ENCODE data around the gene FAM234B.
A peak's percentile ranks its signal among the peaks of the same experiment; 100 is the strongest.

The FAM234B gene

DNA sequence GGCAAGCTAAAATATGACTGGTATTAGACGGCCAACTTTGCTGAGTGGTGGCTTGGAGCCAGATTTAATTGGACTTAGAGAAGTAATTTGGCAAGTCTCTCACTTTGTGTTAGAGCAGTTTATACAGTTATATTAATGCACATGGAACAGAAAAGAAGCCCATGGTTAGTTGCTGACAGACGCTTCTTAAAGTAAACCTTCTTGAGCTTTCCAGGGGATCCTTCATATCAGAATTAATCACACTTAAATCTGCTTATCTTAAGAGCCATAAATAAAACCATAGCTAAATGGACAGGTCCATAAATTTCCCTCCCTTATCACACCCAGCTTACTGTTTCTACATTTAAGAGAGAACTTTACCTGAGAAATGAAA, 49.7 kb downstream of the FAM234B start:
- DNase-seq = no peak

DNA sequence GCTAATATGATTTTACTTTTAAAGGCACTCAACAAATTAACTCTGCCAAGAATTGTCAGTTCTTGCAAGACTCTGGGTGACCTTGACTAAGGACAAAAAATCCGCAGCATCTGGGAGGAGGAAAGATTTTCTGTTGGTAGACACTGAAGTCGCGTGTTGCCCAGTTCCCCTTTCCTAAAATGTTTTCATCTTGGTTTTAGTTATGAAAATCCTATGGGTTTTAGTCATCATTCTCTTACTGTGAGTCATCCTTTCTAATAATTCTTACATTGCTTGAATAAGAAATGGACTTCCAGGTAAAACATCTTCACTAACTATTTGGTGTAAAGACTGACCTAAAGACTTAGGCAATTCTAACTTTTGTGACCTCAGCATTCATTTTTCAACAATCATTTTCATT, 50.2 kb downstream of the FAM234B start:
- peak in 1 of 2 experiments; percentile 17 for DNase-seq

DNA sequence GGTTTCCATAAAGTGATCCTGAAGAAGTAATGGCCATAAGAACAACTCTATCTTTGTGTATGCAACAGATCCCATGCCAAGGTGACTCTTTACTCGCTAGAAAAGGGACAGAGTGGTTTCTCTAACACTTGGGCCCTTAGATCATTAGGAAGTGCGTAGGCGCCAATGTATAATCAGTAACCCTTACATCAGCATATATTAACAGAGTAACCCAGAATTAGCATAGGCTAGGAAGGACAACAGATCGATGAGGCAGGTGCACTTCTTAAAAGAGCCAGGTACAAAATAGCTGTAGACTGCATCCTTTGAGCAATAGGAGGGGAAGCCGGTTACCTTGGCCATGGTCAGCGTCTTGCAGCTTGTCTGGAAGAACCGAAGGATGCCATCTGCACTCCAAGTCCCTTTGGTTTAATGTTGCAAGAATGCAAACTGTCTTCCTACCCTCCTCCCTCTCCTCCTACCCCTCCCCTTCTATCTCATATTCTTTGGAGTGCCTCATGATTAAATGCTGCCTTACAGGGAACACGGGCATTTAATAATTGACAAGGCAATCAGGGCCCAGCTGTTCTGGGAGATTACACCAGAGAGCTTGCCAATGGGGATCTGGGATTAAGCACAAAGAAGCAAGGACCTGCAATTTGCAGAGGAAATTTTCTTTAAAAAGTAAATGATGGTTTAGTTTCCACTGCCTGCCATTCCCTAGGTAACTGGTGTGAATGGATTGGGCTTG, 51.2 kb downstream of the FAM234B start:
- DNase-seq = no peak

DNA sequence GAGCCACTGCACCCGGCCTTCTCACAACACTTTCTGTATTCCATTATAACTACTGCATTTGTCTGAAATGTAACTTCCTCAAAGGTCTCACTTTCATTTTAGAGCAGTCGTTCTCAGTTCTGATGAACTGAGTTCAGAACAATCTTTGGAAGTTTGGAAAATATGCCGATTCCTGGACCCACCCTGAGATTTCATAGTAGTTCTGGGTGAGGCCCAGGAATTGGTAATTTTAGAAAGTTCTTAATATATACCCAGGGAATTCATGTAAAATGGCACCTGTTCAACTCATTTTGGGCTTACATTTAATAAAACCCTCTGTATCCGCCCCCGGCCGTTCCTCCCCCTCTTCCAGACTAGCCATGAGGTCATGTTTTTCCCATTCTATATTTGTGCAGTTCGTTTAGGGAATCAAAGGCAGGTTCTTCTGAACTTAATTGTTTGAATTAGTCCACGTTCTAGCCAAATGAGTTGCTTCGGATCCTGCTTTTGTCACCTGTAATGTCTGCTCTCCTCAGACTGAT, 53.4 kb downstream of the FAM234B start:
- DNase-seq = no peak

DNA sequence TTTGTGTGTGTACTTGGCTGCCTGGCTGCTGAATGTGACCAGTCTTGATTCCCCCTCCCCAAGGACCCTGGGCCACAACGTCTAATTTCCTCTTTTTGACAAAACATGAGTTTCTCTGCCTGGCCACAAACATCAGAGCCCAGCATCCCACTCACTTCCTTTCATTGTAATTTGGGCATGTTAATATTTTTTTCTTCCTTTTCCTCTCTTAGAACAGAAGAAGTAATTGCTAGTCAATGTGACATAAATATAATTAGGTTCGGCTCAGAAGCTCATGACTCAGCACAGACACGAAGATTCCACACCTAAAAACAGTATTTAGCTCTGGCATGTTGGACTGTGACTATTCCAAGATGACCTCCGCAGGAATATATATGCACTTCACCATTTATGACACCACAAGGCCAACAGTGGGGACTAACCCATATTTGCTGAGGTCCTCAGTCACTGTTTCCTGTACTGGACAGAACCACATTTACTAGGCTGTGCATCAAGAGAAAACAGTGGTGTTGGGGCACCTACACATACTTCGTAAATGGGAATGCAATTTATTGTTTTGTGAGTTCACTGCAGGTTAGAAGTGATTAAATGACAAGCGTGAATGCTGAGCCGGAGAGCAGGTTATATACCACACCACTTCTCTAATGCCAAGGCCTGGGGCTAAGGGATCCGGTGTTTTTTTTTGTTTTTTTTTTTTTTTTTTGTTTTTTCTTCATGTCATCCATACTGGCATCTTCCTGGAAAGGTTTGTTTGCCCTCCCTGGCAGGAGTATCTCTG, 55.1 kb downstream of the FAM234B start:
- peak; percentile 53 to 63 for DNase-seq

DNA sequence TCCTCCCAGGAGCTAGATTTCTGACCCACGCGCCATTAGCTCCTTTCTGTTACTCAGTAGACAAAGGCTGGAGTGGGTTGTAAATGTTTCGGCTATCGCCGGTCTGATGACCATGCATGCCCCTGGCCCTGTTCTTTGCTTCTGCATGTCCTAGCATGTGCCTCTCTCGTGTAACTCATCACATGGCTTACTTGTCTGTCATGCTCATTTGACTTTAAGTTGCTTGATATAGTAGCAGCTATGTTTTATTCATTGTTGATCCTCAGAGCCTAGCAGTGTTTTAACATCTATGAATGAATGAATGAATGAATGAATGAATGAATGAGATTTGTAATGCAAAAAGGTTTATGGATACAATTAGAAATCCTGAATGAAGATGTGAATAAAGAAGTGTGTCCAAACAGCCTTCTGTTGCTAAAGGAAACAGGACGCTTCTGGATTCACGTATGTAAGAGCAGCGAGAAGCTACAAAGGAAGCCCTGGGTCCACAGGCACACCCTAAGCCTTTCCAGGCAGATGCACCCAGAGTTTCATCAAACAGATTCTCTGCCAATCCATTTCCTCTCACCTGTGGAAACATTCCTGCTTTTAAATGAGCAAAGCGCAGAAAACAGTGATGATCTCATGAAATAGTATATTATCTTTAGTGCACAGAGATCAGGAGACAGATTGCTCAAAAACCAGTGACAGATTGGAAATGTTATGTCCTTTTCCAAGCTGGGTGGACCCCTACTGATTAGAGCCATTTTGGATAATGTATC, 55.8 kb downstream of the FAM234B start:
- DNase-seq = no peak

DNA sequence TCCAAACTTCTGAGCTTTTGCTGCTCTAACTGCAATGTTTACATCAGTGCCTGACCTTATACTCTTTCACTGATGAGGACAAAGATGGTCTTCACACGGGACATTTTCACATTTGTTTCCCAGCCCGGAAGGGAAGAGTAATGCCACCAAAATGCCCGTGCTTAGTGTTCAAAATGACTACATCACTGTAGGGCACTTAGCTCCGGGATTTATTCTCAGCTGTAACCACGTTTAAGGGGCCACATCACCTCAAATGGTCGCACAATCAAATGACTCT, 56.4 kb downstream of the FAM234B start:
- peak in 1 of 2 experiments; percentile 42 for DNase-seq

DNA sequence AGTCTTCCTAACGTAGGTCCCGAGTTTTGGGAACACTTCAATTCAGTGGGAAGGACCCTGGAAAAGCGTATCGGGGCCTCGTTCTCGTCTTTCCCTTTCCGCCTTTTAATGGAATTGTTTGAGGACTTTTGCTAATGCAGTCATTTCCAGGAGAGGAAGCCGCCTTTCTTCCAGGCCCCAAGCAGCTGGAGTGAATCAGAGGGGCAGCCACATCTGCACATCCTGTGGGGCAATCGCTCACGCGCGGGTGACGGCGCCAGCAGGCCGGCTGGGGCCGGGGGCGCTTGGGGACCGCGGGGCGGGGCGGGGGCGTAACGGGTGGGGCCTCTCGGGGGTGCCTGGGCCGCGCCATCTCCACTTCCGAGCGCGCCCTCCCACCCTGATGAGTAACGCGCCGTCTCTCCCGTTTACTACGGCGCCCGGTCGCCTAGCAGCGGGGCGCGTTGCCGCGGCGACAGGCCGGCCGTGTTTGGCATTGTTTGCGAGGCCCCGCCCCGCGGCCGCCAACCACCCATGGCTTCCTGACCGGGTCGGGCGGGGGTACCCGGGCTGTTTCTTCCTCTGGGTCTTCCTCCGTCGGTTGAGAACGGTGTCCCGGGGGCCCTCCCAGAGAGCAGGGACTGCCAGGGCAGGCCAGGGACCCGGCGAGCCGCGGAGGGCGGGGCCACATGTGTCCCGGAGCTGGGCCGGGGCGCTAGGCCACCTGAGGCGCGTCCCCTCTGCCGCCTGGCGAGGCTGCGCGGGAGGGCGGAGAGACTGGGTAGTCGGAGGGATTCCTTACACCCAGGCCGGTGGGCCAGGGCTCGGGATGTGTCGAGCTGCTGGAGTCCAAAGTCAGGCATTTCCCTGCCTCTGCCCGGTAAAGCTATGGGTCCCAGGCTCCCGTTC, 56.9 kb downstream of the FAM234B start:
- DNase-seq = peak; percentile 76 to 79

DNA sequence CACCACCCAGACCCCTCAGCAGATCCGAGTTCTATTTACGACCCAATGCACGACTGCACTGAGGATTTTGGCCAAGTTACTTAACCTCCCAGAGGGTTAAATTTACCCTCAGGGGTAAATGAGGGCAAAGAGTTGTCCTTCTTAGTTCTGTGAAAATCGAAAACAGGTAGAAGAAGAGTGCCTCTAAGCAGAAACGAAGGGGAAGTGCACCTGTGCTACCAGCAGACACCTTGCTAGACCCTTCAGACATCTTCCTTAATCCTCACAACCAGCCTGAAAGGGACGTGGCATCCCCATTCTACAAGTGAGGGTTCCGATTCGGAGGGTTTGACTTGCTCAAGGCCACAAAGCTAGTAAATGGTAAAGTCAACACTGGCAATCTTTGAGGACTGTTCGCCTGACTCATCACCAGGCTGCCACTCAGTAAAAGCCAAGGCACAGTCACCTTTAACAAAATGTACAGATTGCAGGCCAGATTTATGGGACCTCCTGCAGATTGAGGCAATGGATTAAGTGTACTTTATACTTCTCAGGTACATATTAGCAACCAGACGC, 57.7 kb downstream of the FAM234B start:
- DNase-seq = no peak

DNA sequence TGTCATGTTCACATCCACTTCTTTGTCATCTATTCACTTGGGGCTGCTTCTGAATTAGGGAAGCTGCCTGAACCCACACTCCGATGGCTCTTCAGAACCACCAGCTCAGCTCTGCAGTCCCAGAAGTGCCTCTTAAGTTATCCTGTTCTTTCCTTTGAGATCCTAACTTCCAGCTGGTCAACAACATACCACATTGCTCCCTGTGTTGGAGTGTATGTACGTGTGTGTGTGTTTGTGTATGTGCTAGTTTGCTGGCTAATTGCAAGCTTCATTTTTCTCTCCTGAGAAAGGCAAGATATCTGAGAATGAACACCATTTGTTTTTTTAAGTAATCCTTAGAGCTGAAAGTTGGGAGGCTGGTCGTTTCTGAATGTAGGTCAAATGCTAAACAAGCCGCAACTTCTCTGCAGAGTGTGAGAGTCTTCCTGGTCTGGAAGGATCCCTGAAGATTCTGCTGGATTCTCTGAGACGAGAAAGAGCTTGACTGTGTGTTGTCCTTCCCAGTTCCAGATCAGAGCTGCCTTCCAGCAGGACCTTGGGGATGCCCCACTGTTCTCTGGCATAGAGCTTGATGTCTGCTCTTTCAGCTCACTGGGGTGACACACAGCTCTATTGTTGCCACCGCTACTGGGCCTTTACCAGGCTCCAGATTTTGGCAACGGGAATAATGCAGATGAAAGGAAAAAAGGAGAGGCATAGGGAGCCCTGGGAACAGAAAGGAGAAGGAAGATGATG, 58.4 kb downstream of the FAM234B start:
- no peak for DNase-seq

DNA sequence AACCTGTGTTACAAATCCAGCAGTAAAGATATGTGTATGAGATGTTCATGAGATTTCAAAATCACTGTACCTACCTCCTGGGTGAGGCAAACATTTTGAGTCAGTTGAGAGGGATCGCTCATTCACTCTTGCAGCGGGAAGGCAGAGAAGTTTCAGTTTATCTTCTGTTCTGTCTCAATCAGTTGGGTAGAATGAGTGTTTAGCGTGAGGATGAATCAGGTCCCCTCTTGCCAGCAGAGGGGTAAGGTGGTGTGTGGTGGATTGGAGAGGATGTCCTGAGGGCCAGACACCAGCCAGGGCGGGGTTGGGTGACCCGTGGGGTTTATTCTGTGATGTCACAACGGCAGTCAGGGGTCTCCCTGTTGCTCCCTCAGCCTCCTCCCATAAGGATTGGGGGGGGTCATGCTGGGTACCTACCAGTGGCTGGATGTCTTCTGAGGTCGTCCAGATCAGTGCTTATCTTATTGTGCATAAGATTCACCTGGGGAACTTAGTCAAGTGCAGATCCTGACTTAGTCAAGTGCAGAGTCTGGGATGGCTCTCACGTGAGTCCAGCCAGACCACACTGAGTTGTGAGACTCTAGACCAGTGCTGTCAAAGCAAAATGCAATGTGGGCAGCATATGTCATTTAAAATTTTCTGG, 59.3 kb downstream of the FAM234B start, which contains the start of gene GSG1:
Gene GSG1 (minus strand): TSS at position 277 of the 643 bp plus-strand sequence. CDS start 155 bp downstream, at position 122.
- no peak for DNase-seq

DNA sequence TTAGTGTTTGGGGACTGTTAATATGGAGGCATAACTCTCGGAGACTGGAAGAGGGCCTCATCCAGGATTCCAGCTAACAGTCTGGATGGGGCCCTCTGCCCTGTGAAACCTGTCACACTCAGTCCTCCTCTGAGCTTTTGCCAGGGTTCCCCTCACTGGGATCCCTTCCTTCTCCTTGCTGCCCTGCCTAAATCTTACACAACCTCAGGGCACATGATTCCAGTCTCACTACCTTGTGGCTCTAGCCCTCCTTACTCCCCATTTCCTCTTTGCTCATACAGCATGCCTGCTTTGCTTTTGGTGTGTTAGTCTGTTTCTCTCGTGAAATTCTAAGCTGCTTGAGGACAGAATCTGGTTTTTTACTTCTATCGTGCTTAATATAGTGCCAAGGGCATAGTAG, 60.2 kb downstream of the FAM234B start:
- DNase-seq = peak in 1 of 2 experiments; percentile 12

DNA sequence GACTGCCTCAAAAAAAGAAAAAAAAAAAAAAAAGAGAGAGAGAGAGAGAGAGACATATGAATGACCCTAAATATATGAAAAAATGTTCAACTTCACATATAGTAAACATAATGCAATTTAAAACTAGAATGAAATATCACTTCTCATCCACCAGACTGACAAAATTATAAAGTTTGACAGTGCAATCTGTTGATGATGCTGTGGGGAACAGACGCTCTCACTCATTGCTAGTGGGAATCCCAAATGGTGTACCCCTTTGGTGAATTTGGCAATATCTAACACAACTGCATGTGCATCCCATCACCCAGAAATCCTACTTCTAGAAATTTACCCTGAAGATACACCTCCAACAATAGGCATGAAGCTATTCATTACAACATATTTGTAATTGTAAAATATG, 61.6 kb downstream of the FAM234B start:
- no peak for DNase-seq

DNA sequence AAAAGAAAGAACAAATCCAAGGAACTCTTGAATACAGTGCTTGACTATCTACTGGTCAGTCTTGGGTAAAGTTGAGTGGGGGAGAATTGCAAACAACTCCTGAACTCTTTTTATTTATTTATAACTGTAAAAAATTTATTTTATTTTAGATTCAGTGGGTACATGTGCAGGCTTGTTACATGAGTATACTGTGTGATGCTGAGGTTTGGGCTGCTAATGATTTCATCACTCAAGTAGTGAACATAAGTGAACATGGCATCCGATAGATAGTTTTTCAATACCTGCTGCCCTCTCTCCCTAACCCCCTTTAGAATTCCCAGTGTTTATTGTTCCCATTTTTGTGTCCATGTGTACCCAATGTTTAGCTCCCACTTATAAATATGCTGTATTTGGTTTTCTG, 62.5 kb downstream of the FAM234B start:
- DNase-seq = no peak

DNA sequence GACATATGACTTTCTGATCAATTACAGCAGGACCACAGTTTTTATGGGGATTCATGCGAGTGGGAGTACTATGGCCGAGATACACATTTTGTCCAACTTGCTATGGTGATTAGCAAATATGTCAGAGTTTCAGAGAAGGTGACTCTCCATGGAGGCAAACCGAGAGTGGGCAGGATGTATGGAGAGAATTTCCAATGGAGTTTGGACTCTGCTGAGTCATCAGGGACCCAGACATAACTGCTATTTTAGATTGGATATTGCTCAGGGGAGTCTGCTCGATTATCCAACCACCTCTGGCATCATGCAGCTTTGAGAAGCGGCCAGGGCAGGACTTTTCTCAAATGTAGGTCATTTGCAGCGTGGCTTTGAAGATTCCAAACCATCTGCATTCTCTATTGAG, 68.8 kb downstream of the FAM234B start:
- no peak for DNase-seq

DNA sequence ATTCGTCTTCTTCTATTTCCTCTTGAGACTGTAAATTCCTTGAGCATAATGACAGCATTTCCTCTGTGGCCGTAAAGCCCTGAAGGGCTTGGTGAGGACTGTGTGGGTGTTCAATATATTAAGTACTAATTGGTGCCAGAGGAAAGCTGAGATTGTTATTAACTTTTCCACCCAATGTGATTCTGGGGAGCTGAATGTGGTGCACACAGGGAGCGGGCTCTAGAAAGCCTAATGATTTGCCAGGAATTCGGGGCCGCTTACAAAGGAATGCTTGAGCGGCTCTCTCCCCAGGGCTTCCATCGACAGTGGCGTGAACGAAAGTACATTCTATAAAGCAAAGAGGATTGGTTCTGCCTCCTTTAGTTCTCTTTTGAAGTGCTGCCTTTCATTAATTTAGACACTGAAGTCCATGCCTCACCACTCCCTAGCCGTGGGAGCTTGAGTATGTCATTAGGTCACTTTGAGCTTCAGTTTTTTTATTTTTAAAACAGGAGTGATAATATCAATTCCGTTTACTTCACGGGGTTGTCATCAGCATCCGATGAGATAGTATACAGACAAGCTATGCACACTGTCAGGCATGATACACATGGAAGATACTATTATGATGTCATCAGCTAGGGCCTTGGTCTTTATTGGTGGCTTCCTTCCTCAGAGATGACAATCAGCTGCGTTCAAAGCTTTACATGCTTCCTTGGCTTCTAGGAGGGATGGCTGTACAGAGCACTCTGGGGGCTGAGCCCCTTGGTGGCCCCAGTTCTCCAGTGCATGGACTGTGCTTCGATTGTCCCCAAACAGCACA, 70.3 kb downstream of the FAM234B start:
- no peak for DNase-seq

DNA sequence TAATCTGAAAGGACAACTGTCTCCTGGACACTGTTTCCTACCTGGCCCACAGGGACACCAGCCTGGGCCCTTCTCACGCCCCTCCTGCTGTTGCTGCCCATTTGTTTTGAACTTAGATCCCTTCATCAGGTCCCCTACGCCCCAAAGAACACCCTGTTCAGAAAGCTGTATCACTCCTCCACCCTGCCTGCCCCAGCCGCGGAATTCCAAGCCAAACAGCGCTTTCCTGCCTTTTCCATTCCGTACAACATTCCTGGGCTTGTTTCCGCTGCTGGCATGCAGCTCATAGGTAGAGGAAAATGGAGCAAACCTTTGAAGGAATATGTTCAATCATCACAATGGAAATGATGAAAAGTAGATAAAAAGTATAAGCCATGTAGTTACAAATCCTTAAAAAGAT, 72.1 kb downstream of the FAM234B start:
- no peak for DNase-seq

DNA sequence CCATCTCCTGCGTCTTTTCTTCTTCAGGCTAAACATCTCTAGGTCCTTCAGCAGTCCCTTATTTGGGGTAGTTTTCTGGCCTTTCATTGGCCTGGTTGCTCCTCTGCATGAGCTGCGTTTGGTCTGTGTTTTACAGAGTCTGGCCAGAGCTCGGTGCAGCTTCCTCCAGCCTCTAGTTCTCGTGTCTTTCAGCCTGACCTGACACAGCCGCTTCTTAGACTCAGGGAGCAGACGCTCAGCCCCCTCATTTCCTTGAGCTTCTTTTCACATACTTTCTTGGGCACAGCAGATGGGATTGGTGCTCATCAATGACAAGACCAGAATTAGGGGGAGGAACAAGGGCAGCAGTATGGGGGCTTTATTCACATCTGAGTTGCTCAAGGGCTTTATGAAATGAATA, 72.8 kb downstream of the FAM234B start:
- no peak for DNase-seq

DNA sequence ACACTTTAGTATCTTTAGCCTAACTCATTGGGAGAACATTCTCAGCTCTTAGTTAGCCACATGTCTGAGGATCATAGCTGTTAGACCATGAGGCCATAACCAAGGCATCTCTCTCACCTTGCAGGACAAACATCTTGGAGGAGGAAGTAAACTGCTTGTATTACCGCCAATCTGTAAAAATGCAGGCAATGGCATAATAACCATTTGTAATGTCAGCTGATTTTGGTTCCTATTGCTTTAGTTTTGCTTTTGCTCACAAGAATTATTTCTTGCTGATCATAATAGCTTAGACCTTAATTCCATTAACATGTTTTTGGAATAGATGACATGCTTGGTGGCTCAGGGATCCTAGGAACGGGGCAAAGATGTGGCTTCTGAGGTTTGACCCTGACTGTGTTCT, 75.6 kb downstream of the FAM234B start:
- no peak for DNase-seq

DNA sequence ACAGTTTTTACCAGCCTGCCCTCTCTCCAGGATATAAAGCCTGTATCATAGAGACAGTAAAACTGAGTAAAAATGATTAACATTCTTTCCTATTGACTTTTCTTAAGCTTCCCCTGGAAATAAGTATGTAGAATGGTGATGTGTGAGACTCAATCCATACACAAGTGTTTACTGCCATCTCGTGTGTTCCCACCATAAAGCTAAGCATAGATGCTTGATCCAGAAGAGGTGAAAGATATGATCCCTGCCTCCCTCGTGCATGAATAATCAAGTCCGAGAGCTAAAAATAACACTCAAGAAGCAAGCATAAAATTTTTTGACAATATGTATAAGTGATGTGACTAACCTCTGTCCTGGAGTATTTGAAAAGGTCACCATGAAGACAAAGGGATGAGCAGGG, 76.2 kb downstream of the FAM234B start:
- DNase-seq = no peak
